PC-9 (cell line): ENCODE measurements around the gene RNU2-1.

Source experiments
- CTCF ChIP-seq: fragments of 200-600 bp; sonication (generic); conservative IDR thresholded peaks from 2 replicates; pipeline ENCODE4 v1.6.1; 2017; ENCODE audit warnings: mixed run types, antibody characterized with exemption, mild to moderate bottlenecking, moderate library complexity
- EZH2 ChIP-seq: fragments of 200-600 bp; sonication (generic); IDR thresholded peaks from 2 replicates; pipeline ENCODE4 v1.8.0; 2017; ENCODE audit warnings: antibody characterized with exemption, low read depth

- no peak for TF ChIP-seq CTCF
- no peak for TF ChIP-seq EZH2
Observed at GRCh38 chr17:43199633-43200032, 34.1 kb downstream of the RNU2-1 start.
